ENCODE results near the gene EPB41.
"Not testable (repeated sequence)": the region's sequence is repeated elsewhere in the genome, so short reads cannot be mapped to it uniquely, and the experiment has no call there.

EPB41 gene

GRCh38 chr1:28927266-28927647, 12.9 kb downstream of the EPB41 start:
- DNase-seq (ENCODE audit: low read depth in 2 of 2), result no peak

GRCh38 chr1:28927648-28928313, 13.4 kb downstream of the EPB41 start:
- no peak for DNase-seq (ENCODE audit: low read depth in 2 of 2)

- no peak for DNase-seq (ENCODE audit: low read depth in 2 of 2)
These were observed 14.1 kb downstream of the EPB41 start for GRCh38 chr1:28928314-28928941.

GRCh38 chr1:28933277-28933676, 18.9 kb downstream of the EPB41 start:
- no peak for DNase-seq (ENCODE audit: low read depth in 2 of 2)

DNA sequence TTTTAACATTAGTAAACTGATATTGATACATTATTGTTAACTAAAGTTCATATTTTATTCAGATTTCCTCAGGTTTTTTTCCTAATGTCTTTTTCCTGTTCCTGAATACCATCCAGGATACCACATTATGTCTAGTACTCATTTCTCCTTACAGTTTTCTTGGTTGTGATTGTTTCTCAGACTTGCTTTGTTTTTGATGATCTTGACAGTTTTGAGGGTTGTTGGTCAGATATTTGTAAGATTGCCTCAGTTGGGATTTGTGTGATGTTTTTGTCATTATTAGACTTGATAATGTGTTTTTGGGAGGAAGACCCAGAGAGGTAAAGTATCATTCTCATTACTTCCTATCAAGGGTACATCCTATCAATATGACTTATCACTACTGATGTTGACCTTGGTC, 19.5 kb downstream of the EPB41 start:
- no peak for DNase-seq (ENCODE audit: low read depth in 2 of 2)

GRCh38 chr1:28934676-28935075, 20.3 kb downstream of the EPB41 start:
- DNase-seq (ENCODE audit: low read depth in 2 of 2), result no peak

GRCh38 chr1:28935293-28935692, 20.9 kb downstream of the EPB41 start:
- DNase-seq (ENCODE audit: low read depth in 2 of 2), result no peak

- no peak for DNase-seq (ENCODE audit: low read depth in 2 of 2)
These were observed 21.7 kb downstream of the EPB41 start for GRCh38 chr1:28936094-28936493.

- no peak for DNase-seq (ENCODE audit: low read depth in 2 of 2)
These were observed 22.2 kb downstream of the EPB41 start for GRCh38 chr1:28936528-28936927.

DNA sequence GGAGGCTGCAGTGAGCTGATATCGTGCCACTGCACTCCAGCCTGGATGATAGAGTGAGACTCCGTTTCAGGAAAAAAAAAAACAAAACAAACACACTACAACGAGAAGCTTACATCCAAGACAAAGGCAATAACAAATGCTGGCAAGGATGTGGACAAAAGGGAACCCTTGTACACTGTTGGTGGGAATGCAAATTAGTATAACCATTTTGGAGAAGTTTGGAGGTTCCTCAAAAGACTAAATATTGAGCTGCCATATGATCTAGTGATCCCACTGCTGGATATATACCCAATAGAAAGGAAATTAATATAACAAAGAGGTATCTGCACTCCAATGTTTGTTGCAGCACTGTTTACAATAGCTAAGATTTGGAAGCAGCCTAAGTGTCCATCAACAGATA, 29.2 kb downstream of the EPB41 start:
- DNase-seq (ENCODE audit: low read depth in 2 of 2), result not testable (repeated sequence)

- no peak for DNase-seq (ENCODE audit: low read depth in 2 of 2)
These were observed 35.6 kb downstream of the EPB41 start for GRCh38 chr1:28950006-28950405.

GRCh38 chr1:28950449-28950848, 36.1 kb downstream of the EPB41 start:
- DNase-seq (ENCODE audit: low read depth in 2 of 2), result no peak

DNA sequence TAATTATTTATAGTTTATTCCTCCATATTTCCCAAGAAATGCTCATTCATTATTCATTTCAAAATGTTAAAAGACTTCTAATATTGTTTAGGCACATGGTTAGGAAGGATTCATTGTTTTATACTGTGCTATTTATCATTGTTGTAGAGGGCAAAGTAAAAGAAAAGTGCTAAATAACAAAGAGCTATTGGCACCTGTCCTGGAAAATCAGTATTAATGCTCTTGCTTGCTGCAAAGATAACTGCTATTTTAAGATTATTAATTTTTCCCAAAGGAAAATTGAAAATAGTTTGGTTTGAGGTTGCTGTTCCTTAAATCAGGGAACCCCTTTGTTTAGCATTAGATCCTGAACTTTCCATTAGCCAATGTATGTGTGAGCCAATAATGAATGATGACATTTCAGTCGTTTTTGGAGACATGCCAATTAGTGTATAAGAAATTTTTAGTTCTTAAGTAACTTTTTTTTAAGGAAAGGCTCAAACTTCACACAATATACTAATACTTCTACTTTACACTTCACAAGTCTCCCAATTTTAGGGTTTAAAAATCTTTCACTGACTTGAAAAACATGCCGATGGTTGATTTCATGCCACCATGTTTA, 39.9 kb downstream of the EPB41 start:
- no peak for DNase-seq (ENCODE audit: low read depth in 2 of 2)

DNA sequence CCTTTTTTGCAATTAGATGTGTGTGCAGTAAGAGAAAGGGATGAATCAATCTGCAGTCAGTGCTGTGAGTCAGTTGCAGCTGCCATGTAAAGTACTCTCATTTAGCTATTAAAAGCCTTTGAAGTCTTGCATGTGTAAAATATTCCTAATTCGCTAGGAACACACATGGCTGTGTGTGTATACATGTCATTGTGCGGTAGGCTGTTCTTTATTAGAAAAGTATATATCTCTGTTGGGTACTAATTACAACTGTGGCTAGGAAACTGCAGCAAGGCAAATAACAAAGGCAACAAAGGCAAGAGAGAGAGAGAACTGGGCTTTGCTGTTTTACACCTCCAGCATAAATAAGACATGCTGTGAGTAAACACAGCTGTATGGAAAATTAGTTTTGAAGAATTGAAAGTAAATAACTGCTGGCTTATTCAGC, 41.7 kb downstream of the EPB41 start:
- DNase-seq (ENCODE audit: low read depth in 2 of 2), result no peak

DNA sequence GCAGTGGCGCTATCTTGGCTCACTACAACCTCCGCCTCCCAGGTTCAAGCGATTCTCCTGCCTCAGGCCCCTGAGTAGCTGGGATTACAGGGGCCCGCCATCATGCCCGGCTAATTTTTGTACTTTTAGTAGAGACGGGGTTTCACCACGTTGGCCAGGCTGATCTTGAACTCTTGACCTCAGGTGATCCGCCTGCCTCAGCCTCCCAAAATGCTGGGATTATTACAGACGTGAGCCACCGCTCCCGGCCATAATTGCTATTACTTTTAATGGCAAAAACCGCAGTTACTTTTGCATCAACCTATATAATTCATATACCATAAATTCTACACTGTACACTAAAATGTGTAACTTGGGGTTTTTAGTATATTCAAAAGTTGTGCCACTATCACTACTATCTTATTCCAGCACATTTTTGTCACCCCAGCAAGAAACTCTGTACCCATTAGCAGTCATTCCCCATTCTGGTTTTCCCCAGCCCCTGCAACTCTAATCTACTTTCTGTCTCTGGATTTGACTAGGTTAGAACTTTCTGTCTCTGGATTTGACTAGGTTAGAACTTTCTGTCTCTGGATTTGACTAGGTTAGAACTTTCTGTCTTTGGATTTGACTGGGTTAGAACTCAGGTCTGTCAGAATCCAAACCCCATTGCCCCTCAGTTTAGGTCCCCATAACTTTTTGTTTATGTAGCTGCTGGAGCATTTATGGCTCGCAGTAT, 47.9 kb downstream of the EPB41 start:
- DNase-seq (ENCODE audit: low read depth in 2 of 2), result peak in 1 of 2 donors; percentile 43

- no peak for DNase-seq (ENCODE audit: low read depth in 2 of 2)
These were observed 51.0 kb downstream of the EPB41 start for GRCh38 chr1:28965271-28965870.

DNA sequence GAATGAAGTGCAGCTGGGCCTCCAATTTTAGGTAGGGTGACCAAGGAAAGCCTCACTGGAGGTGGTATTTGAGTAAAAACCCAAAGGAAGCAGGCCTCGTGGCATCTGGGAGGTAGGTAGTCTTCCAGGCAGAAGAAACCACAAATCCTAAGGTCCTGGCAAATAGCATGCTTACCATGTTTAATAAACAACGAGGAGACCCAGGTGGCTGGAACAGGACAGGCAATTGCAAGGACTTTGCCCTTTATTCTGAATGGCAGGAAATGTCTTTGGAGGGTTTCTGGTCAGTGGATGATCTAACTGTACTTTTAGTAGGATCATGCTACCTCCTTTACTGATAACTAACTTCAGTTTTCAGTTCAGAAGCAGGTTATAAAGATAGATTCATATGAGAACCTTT, 52.2 kb downstream of the EPB41 start:
- no peak for DNase-seq (ENCODE audit: low read depth in 2 of 2)

- no peak for DNase-seq (ENCODE audit: low read depth in 2 of 2)
These were observed 57.8 kb downstream of the EPB41 start for GRCh38 chr1:28971980-28972771.

- DNase-seq (ENCODE audit: low read depth in 2 of 2), result no peak
These were observed 59.4 kb downstream of the EPB41 start for GRCh38 chr1:28973596-28974421.

- DNase-seq (ENCODE audit: low read depth in 2 of 2), result no peak
These were observed 60.1 kb downstream of the EPB41 start for GRCh38 chr1:28974432-28974831.

- DNase-seq (ENCODE audit: low read depth in 2 of 2), result no peak
These were observed 61.9 kb downstream of the EPB41 start for GRCh38 chr1:28976248-28976647.

All from stimulated activated CD4-positive, alpha-beta T cell treated with anti-CD3 and anti-CD28 coated beads, Interleukin-4, amount 100 ng/mL, for 48 hours (primary cell).